Breast epithelium (tissue), 4 donors: ENCODE data around the gene KRTAP5-4. TPM values are rescaled to one million over a fixed set of nuclear protein-coding genes. Genes with fewer than 3 reads are reported as not detected.
"Not testable (repeated sequence)": the region's sequence is repeated elsewhere in the genome, so short reads cannot be mapped to it uniquely, and the experiment has no call there.

Experiments
- DNase-seq, 2 donors: peaks; one replicate each; pipeline ENCODE4 v3.0.0-alpha.2; 2019; ENCODE audit warnings: low spot score in 2 of 2
- H3K27ac ChIP-seq, 2 donors: fragments of 200-600 bp; sonication (generic) in 1 of 2; one replicate each; pipeline ENCODE4 v1.5.1; 2016 to 2019; ENCODE audit warnings: mild to moderate bottlenecking in 1 of 2
- H3K27me3 ChIP-seq, 2 donors: fragments of 200-600 bp; sonication (generic) in 1 of 2; one replicate each; pipeline versions ENCODE4 v1.5.1 to v1.6.0; 2017 to 2019; ENCODE audit warnings: control low read depth in 1 of 2, mild to moderate bottlenecking in 1 of 2
- H3K36me3 ChIP-seq: fragments of 200-600 bp; one replicate; pipeline ENCODE4 v1.5.1; 2019
- H3K4me1 ChIP-seq, 2 donors: fragments of 200-600 bp; sonication (generic); one replicate each; pipeline ENCODE4 v1.5.1; 2016 to 2019; ENCODE audit warnings: control low read depth in 1 of 2
- H3K4me3 ChIP-seq, 3 donors: fragments of 200-600 bp; sonication (generic); 1 replicate in 2 of 3; 2 replicates in 1 of 3; pipeline ENCODE4 v1.5.1; 2016 to 2019; ENCODE audit warnings: mild to moderate bottlenecking in 3 of 3, moderate library complexity in 2 of 3
- H3K9me3 ChIP-seq, 2 donors: fragments of 200-600 bp; sonication (generic) in 1 of 2; one replicate each; pipeline ENCODE4 v1.5.1; 2016 to 2019; ENCODE audit warnings: control low read depth in 1 of 2
- POLR2A ChIP-seq: fragments of 450-650 bp; IDR thresholded peaks from one replicate; pipeline ENCODE4 v1.6.1; 2016; ENCODE audit warnings: antibody characterized with exemption, mild to moderate bottlenecking, moderate library complexity
- POLR2AphosphoS5 ChIP-seq, 3 donors: sonication (generic); formaldehyde crosslinking; IDR thresholded peaks; one replicate each; pipeline ENCODE4 v1.6.1; 2017; ENCODE audit warnings: antibody characterized with exemption in 3 of 3
- intact Hi-C: fragments of 100-400 bp; cut with DNase I; formaldehyde crosslinking; loops from one replicate; pipeline ENCODE4 v1.15.1; 2023; ENCODE audit warnings: low total_unique reads
- total RNA-seq, 3 donors: library from RNA; depleted of rRNA; stranded (reverse); fragments of >200 nt; gene quantifications; one replicate each; pipeline ENCODE4 v1.1.0, GENCODE V29; 2016
- TF ChIP-seq, protein P1 (sequence below), 3 donors: fragments of 450-650 bp; IDR thresholded peaks; one replicate each; pipeline ENCODE4 v1.5.1; 2016 to 2017; ENCODE audit warnings: antibody characterized with exemption in 3 of 3, mild to moderate bottlenecking in 3 of 3, moderate library complexity in 3 of 3

The KRTAP5-4 gene
- total RNA-seq, 3 donors from 2014 or later, result not detected

DNA sequence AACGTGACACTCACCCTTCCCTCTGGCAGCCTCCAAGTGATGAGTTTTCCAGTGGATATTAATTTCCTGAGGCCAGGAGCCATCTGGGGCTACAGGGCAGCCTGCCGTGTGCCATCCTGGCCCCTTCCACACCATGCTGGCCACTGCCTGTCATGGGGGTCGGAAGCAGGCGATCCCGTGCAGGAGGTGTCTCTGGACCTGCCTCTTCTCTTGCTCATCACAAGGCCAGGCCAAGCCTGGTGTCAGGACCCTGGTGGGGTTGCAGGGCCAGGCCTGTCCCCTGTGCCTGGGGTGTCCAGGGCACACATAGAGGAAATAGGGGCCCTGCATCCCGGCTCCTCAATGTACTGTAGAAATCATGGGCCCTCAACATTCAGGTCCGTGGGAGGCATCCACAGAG is 17.2 kb downstream of the KRTAP5-4 start:
- no peak for DNase-seq
- Histone ChIP-seq H3K9me3 (no peaks in the 10 kb centered on the region), H3K27me3 (peaks cover 0 to 17% of the 10 kb centered on the region in 2 donors), H3K27ac (no peak overlapping the region), H3K4me3 (no peak overlapping the region), H3K4me1 (no peaks in the 10 kb centered on the region), H3K36me3 (no peaks in the 10 kb centered on the region)
- TF ChIP-seq POLR2AphosphoS5 (IDR thresholded peaks at IDR 0.05) (no peak), POLR2A (no peak)
- TF ChIP-seq, protein P1, sequence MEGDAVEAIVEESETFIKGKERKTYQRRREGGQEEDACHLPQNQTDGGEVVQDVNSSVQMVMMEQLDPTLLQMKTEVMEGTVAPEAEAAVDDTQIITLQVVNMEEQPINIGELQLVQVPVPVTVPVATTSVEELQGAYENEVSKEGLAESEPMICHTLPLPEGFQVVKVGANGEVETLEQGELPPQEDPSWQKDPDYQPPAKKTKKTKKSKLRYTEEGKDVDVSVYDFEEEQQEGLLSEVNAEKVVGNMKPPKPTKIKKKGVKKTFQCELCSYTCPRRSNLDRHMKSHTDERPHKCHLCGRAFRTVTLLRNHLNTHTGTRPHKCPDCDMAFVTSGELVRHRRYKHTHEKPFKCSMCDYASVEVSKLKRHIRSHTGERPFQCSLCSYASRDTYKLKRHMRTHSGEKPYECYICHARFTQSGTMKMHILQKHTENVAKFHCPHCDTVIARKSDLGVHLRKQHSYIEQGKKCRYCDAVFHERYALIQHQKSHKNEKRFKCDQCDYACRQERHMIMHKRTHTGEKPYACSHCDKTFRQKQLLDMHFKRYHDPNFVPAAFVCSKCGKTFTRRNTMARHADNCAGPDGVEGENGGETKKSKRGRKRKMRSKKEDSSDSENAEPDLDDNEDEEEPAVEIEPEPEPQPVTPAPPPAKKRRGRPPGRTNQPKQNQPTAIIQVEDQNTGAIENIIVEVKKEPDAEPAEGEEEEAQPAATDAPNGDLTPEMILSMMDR (IDR thresholded peaks at IDR 0.05), result no peak
- intact Hi-C loops, result no loop called here

DNA sequence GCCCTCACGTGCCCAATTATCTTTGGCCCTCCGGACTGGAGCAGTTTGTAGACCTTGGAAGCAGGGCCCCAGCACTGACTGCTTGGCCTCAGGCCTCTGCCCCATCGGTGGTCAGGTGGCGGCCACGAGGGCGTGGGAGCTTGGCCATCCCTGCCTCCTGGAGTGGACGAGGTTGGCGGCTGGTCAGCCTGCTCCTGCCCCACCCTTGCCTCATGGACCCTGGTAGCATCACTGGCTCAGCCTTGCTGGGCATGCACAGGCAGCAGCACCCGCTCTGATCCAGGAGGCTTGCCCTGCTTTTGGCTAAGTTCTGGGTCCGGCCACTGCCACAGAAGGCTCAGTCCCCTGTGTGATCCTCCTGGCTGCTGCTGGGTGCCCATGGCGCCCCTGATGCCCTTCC is 17.8 kb downstream of the KRTAP5-4 start:
- Histone ChIP-seq H3K27ac (no peak overlapping the region), H3K9me3 (no peaks in the 10 kb centered on the region), H3K27me3 (peaks cover 0 to 17% of the 10 kb centered on the region in 2 donors), H3K36me3 (no peaks in the 10 kb centered on the region), H3K4me3 (no peak overlapping the region), H3K4me1 (no peaks in the 10 kb centered on the region)
- DNase-seq, result no peak
- intact Hi-C loops, result no loop called here
- TF ChIP-seq POLR2AphosphoS5 (IDR thresholded peaks at IDR 0.05) (no peak), POLR2A (no peak)
- TF ChIP-seq, protein P1 (IDR thresholded peaks at IDR 0.05), result no peak

DNA sequence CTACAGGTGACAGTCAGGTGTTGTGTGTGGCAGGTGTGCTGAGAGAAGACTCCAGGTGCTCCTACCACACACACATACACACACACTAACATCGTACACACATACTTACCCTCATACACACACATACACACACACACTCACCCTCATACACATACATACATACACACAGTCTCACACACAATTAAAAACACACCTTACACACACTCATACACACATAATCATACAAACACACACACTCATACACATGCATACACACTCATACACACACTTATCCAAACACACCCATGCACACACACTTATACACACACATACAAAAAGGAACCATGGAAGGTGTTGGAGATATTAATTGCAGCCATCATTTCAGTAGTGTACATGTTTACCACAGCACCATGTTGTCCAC is 18.3 kb downstream of the KRTAP5-4 start:
- Histone ChIP-seq H3K27me3 (peaks cover 0 to 17% of the 10 kb centered on the region in 2 donors), H3K36me3 (no peaks in the 10 kb centered on the region), H3K9me3 (no peaks in the 10 kb centered on the region), H3K4me3 (no peak overlapping the region), H3K27ac (no peak overlapping the region), H3K4me1 (no peaks in the 10 kb centered on the region)
- TF ChIP-seq, protein P1 (IDR thresholded peaks at IDR 0.05), result no peak
- TF ChIP-seq POLR2AphosphoS5 (IDR thresholded peaks at IDR 0.05), result no peak
- DNase-seq, result no peak
- intact Hi-C loops, result no loop called here

DNA sequence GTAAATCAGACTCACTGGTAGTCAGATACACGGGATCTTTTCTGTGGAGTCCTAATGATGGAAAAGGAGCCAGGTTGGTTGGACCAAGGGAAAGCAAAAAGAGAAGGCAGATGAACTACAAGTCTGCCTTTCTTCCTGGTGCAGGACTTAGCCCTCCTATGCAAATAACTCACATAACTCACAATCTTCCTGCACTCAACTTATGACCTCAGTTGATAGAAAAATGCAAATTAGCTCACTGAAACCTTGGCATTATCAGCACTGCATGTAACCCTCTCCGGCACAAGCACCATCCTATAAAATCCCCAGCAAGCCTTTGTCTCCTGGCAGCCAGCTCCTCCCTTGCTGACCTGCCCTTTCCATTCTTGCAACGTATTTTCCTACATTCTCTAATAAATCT is 20.3 kb downstream of the KRTAP5-4 start:
- H3K4me3 ChIP-seq, H3K27ac ChIP-seq, H3K4me1 ChIP-seq, intact Hi-C loops, DNase-seq, H3K9me3 ChIP-seq, H3K36me3 ChIP-seq: not testable (repeated sequence)
- H3K27me3 ChIP-seq, result peaks cover 0 to 14% of the 10 kb centered on the region in 2 donors

DNA sequence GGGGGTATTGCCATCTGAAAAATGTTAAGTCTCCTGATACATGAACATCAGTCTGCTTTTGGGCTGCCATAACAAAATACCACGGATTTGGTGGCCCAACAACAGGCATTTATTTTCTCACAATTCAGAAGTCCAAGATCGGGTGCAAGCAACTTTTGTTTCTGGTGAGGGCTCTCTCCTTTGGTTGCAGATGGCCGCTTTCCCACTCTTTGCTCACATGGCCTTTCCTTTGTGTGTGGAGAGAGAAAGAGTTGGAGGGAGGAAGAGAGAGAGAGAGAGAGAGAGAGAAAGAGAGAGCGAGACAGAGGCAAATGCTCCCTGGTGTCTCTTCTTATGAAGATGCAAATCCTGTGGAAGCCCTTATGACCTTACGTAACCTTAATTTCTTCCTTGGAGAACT is 21.3 kb downstream of the KRTAP5-4 start:
- Histone ChIP-seq H3K9me3 (no peaks in the 10 kb centered on the region), H3K27me3 (peaks cover 0 to 10% of the 10 kb centered on the region in 2 donors), H3K36me3 (no peaks in the 10 kb centered on the region), H3K4me3 (no peak overlapping the region), H3K4me1 (no peaks in the 10 kb centered on the region), H3K27ac (no peak overlapping the region)
- TF ChIP-seq POLR2AphosphoS5 (IDR thresholded peaks at IDR 0.05), result no peak
- TF ChIP-seq, protein P1 (IDR thresholded peaks at IDR 0.05), result no peak
- no peak for DNase-seq
- intact Hi-C loops, result no loop called here

DNA sequence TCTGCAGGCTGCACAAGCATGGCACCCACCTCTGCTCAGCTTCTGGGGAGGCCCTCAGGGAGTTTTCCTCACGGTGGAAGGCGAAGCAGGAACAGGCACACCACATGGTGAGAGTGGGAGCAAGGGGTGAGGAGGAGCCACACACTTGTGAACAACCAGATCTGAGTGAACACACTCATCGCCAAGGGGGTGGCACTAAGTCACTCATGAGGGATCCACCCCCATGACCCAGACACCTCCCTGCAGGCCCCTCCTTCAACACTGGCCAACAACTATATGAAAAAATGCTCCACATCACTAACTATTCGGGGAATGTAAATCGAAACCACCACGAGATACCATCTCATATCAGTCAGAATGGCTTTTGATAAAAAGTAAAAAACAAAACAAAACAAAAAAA is 23.1 kb downstream of the KRTAP5-4 start:
- Histone ChIP-seq H3K36me3 (no peaks in the 10 kb centered on the region), H3K27ac (no peak overlapping the region), H3K4me1 (no peaks in the 10 kb centered on the region), H3K4me3 (no peak overlapping the region), H3K27me3 (no peaks in the 10 kb centered on the region), H3K9me3 (no peaks in the 10 kb centered on the region)
- no peak for TF ChIP-seq POLR2A
- no peak for DNase-seq
- intact Hi-C loops, result no loop called here

DNA sequence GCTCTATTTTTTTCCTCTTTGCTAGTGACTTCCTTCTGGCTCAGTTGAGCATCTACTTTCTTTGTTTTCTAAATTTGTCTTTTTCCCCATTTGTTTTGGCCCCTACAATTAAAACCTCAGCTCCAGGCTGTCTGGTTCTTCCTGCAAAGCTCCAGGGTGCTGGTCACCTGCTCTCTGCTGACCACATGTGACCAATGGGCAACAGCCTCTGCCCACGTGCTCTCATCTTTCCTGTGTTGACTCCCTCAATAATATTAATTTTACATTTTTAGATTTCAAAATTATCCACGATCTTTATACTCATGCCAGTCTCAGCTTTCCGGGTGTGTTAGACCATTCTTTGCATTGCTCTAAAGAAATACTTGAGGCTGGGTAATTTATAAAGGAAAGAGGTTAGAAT is 23.5 kb downstream of the KRTAP5-4 start:
- DNase-seq, H3K36me3 ChIP-seq, intact Hi-C loops, H3K4me3 ChIP-seq, H3K9me3 ChIP-seq, H3K27ac ChIP-seq, H3K27me3 ChIP-seq, H3K4me1 ChIP-seq: not testable (repeated sequence)
